Left ventricle myocardium inferior (tissue), 1 donor: ENCODE results near the gene TSPAN11. TPM values are rescaled to one million over a fixed set of nuclear protein-coding genes. Genes with fewer than 3 reads are reported as not detected.
A peak's percentile ranks its signal among the peaks of the same experiment; 100 is the strongest.

ENCODE experiments used
- DNase-seq: peaks from one replicate; pipeline ENCODE4 v3.0.0-alpha.2; 2020
- H3K27ac ChIP-seq: fragments of 200-600 bp; replicated peaks from 2 replicates; pipeline ENCODE4 v1.8.0; 2021
- H3K27me3 ChIP-seq: fragments of 200-600 bp; 2 replicates; pipeline ENCODE4 v1.8.0; 2021; ENCODE audit warnings: low read depth
- H3K36me3 ChIP-seq: fragments of 200-600 bp; 2 replicates; pipeline ENCODE4 v1.8.0; 2021
- H3K4me1 ChIP-seq: fragments of 200-600 bp; 2 replicates; pipeline ENCODE4 v1.8.0; 2021
- H3K4me3 ChIP-seq: fragments of 200-600 bp; 2 replicates; pipeline ENCODE4 v1.8.0; 2021; ENCODE audit warnings: mild to moderate bottlenecking, moderate library complexity
- H3K9me3 ChIP-seq: fragments of 200-600 bp; replicated peaks from 2 replicates; pipeline ENCODE4 v1.8.0; 2021
- CTCF ChIP-seq: fragments of 200-600 bp; IDR thresholded peaks from 2 replicates; pipeline ENCODE4 v1.8.0; 2021; ENCODE audit warnings: antibody characterized with exemption, mild to moderate bottlenecking, borderline replicate concordance
- intact Hi-C: fragments of 100-400 bp; cut with micrococcal nuclease; formaldehyde crosslinking; loops from one replicate; pipeline ENCODE4 v1.11.0; 2022
- total RNA-seq: library from RNA; stranded (reverse); fragmentation: NEBNext Ultra II Directional; extraction: Animal tissue kit (Norgen Biotek cat#: 25700); gene quantifications from one replicate; pipeline ENCODE4 v1.2.1, GENCODE V29; 2021
- donor health status: DM: no; HTN: yes; CAD: no; lungs with severe emphysema.

Gene TSPAN11
- total RNA-seq, 1 donor from 2014 or later = 1.7 TPM

- no peak for TF ChIP-seq CTCF
- no peaks in the 10 kb centered on the region for H3K9me3 ChIP-seq
- no peaks in the 10 kb centered on the region for H3K27me3 ChIP-seq
- H3K36me3 ChIP-seq = no peaks in the 10 kb centered on the region
- H3K27ac ChIP-seq = no peak overlapping the region
- no peak for DNase-seq
- peaks cover 11% of the 10 kb centered on the region for H3K4me1 ChIP-seq
- H3K4me3 ChIP-seq = no peak overlapping the region
- intact Hi-C loops = no loop called here
These were observed 15.3 kb upstream of the TSPAN11 start for GRCh38 chr12:30911207-30911606.

DNA sequence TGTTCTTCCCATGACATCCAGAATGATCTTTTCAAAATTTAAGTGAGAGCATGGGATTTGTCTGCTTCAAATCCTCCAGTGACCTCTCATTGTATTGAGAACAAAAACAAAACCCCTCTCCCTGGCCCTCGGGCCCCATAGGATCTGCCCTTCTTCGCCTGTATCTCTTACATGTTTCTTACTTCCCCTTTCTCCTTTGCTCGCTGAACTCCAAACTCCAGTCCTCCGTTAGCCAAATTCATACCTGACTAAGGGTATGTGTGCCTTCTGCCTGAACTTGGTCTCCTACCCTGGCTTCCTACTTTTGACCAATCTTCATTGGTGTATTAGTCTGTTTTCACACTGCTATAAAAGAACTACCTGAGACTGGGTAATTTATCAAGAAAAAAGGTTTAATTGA, 13.2 kb upstream of the TSPAN11 start:
- Histone ChIP-seq H3K4me3 (no peak overlapping the region), H3K27ac (no peak overlapping the region), H3K36me3 (no peaks in the 10 kb centered on the region), H3K4me1 (peaks cover 11% of the 10 kb centered on the region), H3K9me3 (no peaks in the 10 kb centered on the region), H3K27me3 (no peaks in the 10 kb centered on the region)
- intact Hi-C loops = no loop called here
- DNase-seq = no peak
- no peak for TF ChIP-seq CTCF

DNA sequence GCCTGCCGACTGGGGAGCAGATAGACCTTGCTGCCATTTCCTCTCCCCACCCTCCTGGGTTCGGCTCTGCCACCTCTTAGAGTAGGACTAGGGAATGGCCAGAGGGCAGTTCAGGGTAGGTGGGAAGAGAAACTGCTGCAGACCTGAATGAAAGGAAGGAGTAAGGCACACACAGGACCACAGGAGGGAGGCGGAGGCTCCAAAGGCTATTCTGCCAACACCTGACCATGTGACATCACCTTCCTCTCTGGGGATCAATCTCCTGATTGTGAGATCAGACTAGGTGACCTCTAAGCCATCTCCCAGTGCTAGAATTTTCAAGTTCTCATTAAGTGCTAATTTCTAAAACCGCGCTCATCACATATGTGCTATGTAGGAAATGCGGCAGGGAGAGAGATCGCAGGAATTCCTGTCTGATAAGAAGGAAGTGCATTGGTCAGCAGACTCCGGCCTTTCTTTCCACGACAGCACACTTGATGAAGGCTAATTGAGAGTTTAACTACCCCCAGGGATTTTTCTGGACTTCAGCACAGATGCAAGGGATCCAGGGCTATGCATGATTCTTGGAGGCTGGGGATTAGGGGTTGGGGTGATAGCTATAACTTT, 11.5 kb upstream of the TSPAN11 start:
- Histone ChIP-seq H3K4me1 (no peaks in the 10 kb centered on the region), H3K27ac (no peak overlapping the region), H3K27me3 (no peaks in the 10 kb centered on the region), H3K36me3 (no peaks in the 10 kb centered on the region), H3K4me3 (no peak overlapping the region), H3K9me3 (no peaks in the 10 kb centered on the region)
- intact Hi-C loops = no loop called here
- no peak for DNase-seq
- no peak for TF ChIP-seq CTCF

GRCh38 chr12:30923057-30923456, 3.5 kb upstream of the TSPAN11 start:
- Histone ChIP-seq H3K27ac (no peak overlapping the region), H3K4me3 (no peak overlapping the region), H3K36me3 (no peaks in the 10 kb centered on the region), H3K9me3 (no peaks in the 10 kb centered on the region), H3K27me3 (peaks cover 29% of the 10 kb centered on the region), H3K4me1 (peaks cover 14% of the 10 kb centered on the region)
- intact Hi-C loops = no loop called here
- TF ChIP-seq CTCF = no peak
- DNase-seq = no peak

DNA sequence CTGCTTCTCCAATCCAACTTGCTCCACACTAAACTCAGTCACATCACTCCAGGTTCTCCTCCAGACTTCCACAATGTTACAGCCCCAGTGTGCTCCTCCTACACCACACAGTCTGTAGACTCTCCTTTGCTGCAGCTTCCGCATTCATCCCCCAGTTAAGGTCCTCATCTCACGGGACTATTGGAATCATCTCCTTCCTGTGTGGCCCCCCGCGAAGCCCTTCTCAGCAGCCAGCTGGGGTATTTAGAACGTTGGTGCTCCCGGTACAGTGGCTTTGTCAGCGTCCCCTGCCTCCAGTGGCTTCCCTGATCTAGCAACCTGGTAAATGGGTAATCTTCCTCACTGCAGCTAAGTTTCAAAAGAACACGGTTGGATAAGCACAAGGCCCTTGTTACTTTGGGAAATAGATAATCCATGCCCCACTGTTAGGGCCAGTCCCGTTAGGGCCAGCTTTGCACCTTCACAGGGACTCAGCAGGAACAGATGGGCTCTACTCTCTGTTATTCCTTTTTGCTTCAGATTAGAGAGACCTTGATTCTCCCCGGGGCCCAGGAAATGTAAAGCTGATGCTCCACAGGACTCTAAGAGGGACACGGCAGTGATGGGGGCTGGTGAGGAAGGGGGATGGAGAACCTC, 823 bp upstream of the TSPAN11 start:
- H3K9me3 ChIP-seq = no peaks in the 10 kb centered on the region
- no peak for TF ChIP-seq CTCF
- peaks cover 29% of the 10 kb centered on the region for H3K27me3 ChIP-seq
- intact Hi-C loops = no loop called here
- peak overlapping the region; percentile 6 for H3K27ac ChIP-seq
- no peaks in the 10 kb centered on the region for H3K36me3 ChIP-seq
- peaks cover 24% of the 10 kb centered on the region for H3K4me1 ChIP-seq
- H3K4me3 ChIP-seq = peak overlapping the region; percentile 67
- DNase-seq = no peak
